Heart left ventricle (tissue), 13 donors: ENCODE measurements around the gene UNC45A.

Source experiments
- POLR2A ChIP-seq, 2 donors: fragments of 450-650 bp; IDR thresholded peaks; one replicate each; pipeline ENCODE4 v1.6.1; 2017; ENCODE audit warnings: antibody characterized with exemption in 2 of 2, mild to moderate bottlenecking in 2 of 2, moderate library complexity in 2 of 2
- TF ChIP-seq, protein P1 (sequence below), 12 donors: fragments of 200-600 bp; sonication (generic) in 4 of 12; IDR thresholded peaks; one replicate each; pipeline versions ENCODE4 v1.5.0 to v1.8.0; 2018 to 2022; ENCODE audit warnings: antibody characterized with exemption in 12 of 12, mild to moderate bottlenecking in 5 of 12
- donor health status: ischemic (EF 13 %, LVEDD 7.1; RV severe dilation, severe dysfunction).
- donor health status: DM: no; HTN: yes; CAD: no.
- donor health status: DM: no; HTN: no; CAD: no.
- donor health status: ischemic (EF 25% LVEDD 6.9; RV normal size, moderate dysfunction).
- donor health status: ischemic (EF 25% LVEDD 5.7; RV mildly dilated, moderate dysfunction).
- donor health status: ischemic (EF 35%, LVEDD 5.7; RV mildly dilated, moderate dysfunction).
- donor health status: nonischemic (EF 11% LVEDD 7.7; RV severe dilation, severe dysfunction).
- donor health status: DM: yes; HTN: yes; CAD: no.
- donor health status: PGD.
- donor health status: ischemic (EF 29% LVEDD 5.4; RV normal size, mild dysfunction).
- donor health status: nonischemic (EF 23%, LVEDD 6.1; RV moderate dilation, normal function).

DNA sequence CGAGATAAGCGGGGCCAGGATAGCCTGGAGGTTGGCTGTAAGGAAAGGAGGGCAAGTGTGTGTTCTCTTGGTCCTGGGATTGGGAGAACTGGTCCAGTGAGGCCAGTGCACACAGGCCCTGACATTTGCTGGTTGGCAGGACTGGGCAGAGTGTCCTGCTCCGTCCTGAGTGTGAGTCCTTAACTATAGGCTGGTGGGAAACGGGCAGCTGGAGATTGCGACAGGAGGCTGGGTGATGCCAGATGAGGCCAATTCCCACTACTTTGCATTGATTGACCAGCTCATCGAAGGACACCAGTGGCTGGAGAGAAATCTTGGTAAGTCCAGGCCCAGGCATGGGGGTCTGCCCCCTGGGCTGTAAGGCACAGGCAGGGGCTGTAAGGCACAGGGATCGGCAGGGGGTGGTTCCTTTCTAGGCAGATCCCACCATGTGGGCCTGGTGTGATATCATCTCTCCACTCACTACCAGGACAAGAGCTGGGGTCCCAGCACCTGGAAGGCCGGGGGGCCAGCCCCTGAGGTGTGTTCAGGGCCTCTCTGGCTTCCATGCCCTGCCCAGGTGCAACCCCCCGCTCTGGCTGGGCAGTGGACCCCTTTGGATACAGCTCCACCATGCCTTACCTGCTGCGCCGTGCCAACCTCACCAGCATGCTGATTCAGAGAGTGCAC lies 28.8 kb upstream of the UNC45A start:
- TF ChIP-seq POLR2A (IDR thresholded peaks at IDR 0.05): no peak
- TF ChIP-seq, protein P1, sequence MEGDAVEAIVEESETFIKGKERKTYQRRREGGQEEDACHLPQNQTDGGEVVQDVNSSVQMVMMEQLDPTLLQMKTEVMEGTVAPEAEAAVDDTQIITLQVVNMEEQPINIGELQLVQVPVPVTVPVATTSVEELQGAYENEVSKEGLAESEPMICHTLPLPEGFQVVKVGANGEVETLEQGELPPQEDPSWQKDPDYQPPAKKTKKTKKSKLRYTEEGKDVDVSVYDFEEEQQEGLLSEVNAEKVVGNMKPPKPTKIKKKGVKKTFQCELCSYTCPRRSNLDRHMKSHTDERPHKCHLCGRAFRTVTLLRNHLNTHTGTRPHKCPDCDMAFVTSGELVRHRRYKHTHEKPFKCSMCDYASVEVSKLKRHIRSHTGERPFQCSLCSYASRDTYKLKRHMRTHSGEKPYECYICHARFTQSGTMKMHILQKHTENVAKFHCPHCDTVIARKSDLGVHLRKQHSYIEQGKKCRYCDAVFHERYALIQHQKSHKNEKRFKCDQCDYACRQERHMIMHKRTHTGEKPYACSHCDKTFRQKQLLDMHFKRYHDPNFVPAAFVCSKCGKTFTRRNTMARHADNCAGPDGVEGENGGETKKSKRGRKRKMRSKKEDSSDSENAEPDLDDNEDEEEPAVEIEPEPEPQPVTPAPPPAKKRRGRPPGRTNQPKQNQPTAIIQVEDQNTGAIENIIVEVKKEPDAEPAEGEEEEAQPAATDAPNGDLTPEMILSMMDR (IDR thresholded peaks at IDR 0.05): no peak
